NCI-H2029 treated with DMSO at 0.1 percent for 48 hours (cell line): ENCODE results near the gene ADGRV1.
"Not testable (repeated sequence)": the region's sequence is repeated elsewhere in the genome, so short reads cannot be mapped to it uniquely, and the experiment has no call there.

Experiments used
- DNase-seq: peaks from one replicate; lab custom pipeline; 2025; lab: John Stamatoyannopoulos, UW

Gene ADGRV1

DNA sequence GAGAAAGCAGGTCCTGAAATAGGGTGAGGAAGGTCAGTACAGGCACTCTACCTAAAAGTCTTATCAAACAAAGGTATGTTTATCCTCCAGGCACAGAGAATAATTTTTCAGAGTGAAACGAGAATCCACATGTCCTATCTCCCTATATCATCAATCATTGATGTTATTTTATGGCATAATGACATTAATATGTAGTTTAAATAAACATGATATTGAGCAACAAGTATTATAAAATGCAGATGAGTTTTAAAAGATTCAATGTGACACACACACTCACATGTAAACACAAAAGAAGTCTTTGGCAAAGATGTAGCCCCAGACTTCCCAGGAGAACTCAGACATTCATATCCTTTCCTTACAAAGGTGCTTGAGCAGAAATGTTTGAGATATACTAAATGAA lies 389.1 kb downstream of the ADGRV1 start:
- DNase-seq: no peak

- DNase-seq: no peak
Observed at GRCh38 chr5:90948969-90949368, 390.4 kb downstream of the ADGRV1 start.

GRCh38 chr5:90949469-90950358 lies 391.1 kb downstream of the ADGRV1 start:
- no peak for DNase-seq

GRCh38 chr5:90955001-90955635 lies 396.5 kb downstream of the ADGRV1 start:
- DNase-seq: no peak

- peak; percentile 16 for DNase-seq
Observed at GRCh38 chr5:90956511-90957097, 398.0 kb downstream of the ADGRV1 start.

DNA sequence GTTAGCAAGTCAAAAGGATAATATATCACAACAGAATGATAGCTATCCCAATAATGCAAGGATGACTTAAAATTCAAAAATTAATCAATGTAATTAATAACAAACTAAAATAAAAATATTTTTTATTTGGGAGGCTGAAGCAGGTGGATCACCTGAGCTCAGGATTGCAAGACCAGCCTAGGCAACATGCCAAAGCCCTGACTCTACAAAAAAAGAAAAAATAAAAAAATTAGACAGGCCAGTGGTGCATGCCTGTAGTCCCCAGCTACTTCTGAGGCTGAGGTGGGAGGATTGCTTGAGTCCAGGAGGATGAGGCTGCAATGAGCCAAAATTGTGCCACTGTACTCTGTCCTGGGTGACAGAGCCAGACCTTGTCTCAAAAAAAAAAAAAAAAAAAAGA lies 399.3 kb downstream of the ADGRV1 start:
- DNase-seq: no peak

DNA sequence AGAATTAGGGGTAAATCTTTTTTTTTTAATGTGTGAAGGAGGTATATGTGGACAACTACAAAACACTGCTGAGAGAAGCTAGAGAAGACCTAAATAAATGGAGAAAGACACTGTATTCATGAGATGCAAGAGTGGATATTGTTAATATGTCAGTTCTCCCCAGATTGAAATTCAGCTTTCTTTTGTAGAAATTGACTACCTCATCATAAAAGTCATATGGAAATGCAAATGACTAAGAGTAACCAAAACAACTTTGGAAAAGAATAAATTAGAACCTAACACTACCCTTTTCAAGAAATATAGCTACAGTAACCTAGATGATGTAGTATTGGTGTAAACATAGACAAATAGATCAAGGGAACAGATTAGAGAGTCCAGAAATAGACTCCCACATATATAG lies 400.7 kb downstream of the ADGRV1 start:
- DNase-seq: no peak

DNA sequence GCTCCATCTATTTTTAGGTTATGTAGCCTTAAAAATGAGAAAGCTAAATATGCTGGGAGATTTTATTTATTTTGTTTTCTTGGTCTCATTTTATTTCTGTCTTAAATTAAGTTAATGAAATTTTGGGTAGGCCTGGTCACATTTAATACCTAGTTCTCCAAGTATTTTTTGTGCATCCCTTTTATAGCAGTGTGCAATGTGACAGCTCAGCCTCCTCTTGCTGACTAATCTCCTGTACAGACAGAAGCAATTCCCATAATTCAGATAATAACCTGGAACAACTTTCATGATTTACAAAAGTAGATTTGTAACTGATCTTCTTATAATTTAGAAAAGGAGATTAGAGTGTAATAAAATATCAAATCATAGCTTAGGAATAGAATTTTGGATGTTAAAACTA lies 403.9 kb downstream of the ADGRV1 start:
- no peak for DNase-seq

GRCh38 chr5:90965110-90965685 lies 406.6 kb downstream of the ADGRV1 start:
- DNase-seq: no peak

DNA sequence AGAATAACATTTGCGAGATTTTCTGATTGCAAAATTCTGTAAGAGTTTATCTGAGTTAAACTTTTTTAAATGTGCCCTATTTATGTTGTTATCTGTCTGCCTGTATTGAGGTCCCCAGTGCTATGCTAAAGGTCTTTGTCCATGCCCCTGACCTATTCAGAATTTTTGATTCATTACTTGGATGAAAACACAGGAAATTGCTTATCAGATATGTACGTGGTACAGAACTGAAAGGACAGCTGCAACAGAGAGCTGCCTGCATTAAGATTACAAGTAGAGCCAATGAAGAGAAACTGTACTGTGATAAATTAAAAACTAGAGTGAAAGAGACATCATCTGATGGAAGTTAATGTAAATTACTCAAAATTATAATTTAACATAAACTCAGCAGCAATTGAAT lies 408.8 kb downstream of the ADGRV1 start:
- no peak for DNase-seq

- no peak for DNase-seq
Observed at GRCh38 chr5:90967851-90968250, 409.3 kb downstream of the ADGRV1 start.

DNA sequence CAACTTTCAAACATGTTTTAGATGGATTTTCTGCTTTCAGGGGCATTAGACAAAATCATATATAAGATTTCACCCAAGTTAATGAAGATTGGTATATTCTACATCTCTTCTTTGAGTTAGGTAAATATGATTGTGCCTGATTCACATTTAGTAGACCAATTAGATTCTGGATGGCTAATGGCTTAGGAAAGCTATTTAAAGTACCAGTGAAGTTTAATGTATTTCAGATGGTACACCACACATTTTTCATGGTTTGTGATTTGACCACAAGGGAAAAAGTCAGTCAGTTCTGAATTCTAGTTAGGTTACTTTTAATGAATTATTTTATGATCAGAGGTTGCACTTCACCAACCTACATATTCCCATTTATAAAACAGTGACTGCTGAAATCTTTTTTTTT lies 409.7 kb downstream of the ADGRV1 start:
- no peak for DNase-seq

GRCh38 chr5:90969945-90970344 lies 411.3 kb downstream of the ADGRV1 start:
- not testable (repeated sequence) for DNase-seq

- DNase-seq: no peak
Observed at GRCh38 chr5:90981177-90981576, 422.6 kb downstream of the ADGRV1 start.

GRCh38 chr5:90981821-90982220 lies 423.2 kb downstream of the ADGRV1 start:
- no peak for DNase-seq

GRCh38 chr5:90982576-90982975 lies 424.0 kb downstream of the ADGRV1 start:
- no peak for DNase-seq

DNA sequence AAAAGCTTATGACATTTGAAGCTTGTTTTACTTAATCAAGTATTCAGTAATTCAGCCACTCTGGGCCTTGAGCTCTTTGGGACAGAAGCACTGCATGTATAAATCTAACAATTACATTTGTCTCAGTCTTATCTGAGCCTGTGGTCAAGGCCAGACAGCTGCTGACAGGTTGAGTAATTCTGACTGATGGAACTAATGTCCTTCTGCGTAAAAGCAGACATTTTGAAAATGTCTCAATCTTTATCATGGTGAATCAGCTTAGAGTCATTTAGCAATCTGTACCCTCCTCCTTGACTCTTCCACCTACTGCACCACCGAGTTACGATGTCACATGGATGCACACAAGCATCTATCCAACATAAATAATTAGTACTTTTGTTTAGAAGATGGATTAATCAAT lies 424.6 kb downstream of the ADGRV1 start:
- DNase-seq: no peak

DNA sequence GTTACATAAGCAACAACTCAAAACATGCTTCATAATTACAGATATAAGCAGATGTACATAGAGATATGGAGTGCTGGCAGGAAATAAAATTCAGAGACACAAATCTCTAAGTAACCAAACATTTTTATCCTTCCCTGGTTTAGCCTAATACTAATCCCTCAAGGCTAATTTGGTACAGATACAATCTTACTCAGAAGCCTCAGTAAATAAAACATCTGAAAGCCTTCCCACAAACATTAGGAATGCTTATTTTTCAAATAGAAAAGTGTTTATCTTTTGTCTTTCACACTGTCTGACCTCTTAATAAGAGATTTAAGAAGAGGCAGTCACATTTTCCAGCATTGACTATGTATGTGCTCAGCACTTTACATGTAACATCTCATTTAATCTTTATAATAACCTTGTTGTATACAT lies 425.1 kb downstream of the ADGRV1 start:
- no peak for DNase-seq

GRCh38 chr5:90985341-90985740 lies 426.7 kb downstream of the ADGRV1 start:
- no peak for DNase-seq

GRCh38 chr5:90987726-90988125 lies 429.1 kb downstream of the ADGRV1 start:
- no peak for DNase-seq

DNA sequence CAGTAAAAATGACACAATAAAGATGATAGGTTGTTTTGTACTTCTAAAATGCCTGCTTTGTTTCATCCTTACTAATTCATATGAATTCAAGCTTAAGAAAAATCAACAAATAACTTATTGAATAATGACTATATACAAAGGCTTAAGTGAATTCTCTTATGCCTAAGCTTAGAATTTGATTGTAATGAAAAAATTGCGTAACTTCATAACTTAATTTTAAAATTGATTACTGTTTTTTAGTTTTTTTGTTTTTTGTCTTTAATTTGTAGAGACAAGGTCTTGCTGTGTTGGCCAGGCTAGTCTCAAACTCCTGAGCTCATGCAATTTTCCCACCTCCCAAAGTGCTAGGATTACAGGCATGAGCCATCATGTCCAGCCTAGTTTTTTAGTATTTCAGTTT lies 432.6 kb downstream of the ADGRV1 start:
- no peak for DNase-seq

DNA sequence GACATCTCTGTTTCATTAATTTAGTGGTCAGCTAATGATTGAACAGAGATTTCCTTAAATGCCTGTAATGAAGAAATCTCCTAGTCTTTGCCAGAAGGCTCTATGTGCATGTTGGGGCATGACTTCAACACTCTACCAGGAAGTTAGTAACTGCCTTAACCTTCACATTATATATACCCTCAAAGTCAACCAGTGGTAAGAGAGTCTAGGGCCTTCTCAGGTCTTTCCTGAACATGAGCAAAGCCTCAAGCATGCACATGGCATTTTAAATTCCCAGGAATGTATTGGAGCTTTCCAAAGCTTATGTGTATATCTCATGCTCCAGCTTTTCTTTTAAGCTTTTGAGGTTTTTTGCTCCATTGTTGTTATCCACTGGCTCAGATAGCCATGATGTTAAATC lies 436.2 kb downstream of the ADGRV1 start:
- DNase-seq: no peak

DNA sequence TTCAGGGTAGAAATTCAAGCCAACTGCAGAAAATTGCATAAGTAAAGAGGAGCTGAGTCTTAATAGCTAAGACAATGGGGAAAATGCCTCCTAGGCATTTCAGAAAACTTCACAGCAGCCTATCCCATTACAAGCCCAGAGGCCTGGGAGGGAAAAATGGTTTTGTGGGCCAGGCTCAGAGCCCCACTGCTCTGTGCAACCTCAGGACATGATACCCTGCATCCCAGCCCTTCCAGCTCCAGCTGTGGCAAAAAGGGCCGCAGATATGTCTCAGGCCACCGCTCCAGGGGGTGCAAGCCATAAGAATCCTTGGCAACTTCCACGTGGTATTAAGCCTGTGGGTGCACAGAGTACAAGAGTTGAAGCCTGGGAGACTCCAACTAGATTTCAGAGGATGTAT lies 437.5 kb downstream of the ADGRV1 start:
- no peak for DNase-seq
